Lower leg skin (tissue), 3 donors: Measurements from ENCODE around the gene TMEM125.

Source experiments
- POLR2A ChIP-seq, 2 donors: fragments of 450-650 bp; IDR thresholded peaks; one replicate each; pipeline ENCODE4 v1.6.1; 2016 to 2017; ENCODE audit warnings: antibody characterized with exemption in 2 of 2, mild to moderate bottlenecking in 1 of 2, moderate library complexity in 1 of 2
- TF ChIP-seq, protein P1 (sequence below), 3 donors: fragments of 450-650 bp; IDR thresholded peaks; one replicate each; pipeline ENCODE4 v1.5.1; 2016; ENCODE audit warnings: antibody characterized with exemption in 3 of 3, mild to moderate bottlenecking in 3 of 3, moderate library complexity in 2 of 3

DNA sequence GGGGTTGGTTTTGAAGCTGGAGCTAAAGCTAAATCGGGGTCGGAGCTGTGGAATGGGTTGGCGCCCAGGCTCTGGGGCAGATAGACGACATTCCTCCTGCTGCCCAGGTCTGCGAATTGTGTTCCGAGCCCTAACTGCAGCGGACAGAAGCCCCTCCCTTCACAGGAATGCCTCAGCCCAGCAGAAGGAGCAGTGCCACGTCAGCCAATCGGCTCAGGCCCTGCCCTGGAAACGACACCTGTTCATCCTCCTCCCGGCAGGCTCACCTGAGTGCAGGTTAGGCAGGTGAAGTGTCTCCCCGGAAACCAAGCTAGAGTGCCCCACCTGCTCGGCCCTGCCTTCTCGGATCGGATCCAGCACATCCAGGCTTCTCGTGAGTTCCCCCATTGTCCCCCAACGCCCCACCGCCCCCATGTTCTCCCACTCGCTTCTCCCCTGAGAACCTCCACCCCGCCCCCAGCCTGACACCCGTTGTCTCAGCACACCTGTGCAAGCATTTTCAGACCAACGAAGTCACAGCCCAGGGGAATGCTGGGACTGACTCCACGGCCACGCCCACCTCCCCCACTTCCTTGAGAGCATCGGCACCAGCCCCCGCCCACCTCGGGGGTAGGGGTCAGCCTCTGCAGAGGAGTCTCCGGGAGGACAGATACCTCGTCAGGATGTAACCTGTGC lies 775 bp downstream of the TMEM125 start:
- TF ChIP-seq, protein P1, sequence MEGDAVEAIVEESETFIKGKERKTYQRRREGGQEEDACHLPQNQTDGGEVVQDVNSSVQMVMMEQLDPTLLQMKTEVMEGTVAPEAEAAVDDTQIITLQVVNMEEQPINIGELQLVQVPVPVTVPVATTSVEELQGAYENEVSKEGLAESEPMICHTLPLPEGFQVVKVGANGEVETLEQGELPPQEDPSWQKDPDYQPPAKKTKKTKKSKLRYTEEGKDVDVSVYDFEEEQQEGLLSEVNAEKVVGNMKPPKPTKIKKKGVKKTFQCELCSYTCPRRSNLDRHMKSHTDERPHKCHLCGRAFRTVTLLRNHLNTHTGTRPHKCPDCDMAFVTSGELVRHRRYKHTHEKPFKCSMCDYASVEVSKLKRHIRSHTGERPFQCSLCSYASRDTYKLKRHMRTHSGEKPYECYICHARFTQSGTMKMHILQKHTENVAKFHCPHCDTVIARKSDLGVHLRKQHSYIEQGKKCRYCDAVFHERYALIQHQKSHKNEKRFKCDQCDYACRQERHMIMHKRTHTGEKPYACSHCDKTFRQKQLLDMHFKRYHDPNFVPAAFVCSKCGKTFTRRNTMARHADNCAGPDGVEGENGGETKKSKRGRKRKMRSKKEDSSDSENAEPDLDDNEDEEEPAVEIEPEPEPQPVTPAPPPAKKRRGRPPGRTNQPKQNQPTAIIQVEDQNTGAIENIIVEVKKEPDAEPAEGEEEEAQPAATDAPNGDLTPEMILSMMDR (IDR thresholded peaks at IDR 0.05), result no peak
- TF ChIP-seq POLR2A (IDR thresholded peaks at IDR 0.05), result no peak
